Heart left ventricle (tissue), 13 donors: ENCODE measurements around the gene RPS3A.

Experiments used
- POLR2A ChIP-seq, 2 donors: fragments of 450-650 bp; IDR thresholded peaks; one replicate each; pipeline ENCODE4 v1.6.1; 2017; ENCODE audit warnings: antibody characterized with exemption in 2 of 2, mild to moderate bottlenecking in 2 of 2, moderate library complexity in 2 of 2
- TF ChIP-seq, protein P1 (sequence below), 12 donors: fragments of 200-600 bp; sonication (generic) in 4 of 12; IDR thresholded peaks; one replicate each; pipeline versions ENCODE4 v1.5.0 to v1.8.0; 2018 to 2022; ENCODE audit warnings: antibody characterized with exemption in 12 of 12, mild to moderate bottlenecking in 5 of 12
- donor health status: ischemic (EF 13 %, LVEDD 7.1; RV severe dilation, severe dysfunction).
- donor health status: DM: no; HTN: yes; CAD: no.
- donor health status: DM: no; HTN: no; CAD: no.
- donor health status: ischemic (EF 25% LVEDD 6.9; RV normal size, moderate dysfunction).
- donor health status: ischemic (EF 25% LVEDD 5.7; RV mildly dilated, moderate dysfunction).
- donor health status: ischemic (EF 35%, LVEDD 5.7; RV mildly dilated, moderate dysfunction).
- donor health status: nonischemic (EF 11% LVEDD 7.7; RV severe dilation, severe dysfunction).
- donor health status: DM: yes; HTN: yes; CAD: no.
- donor health status: PGD.
- donor health status: ischemic (EF 29% LVEDD 5.4; RV normal size, mild dysfunction).
- donor health status: nonischemic (EF 23%, LVEDD 6.1; RV moderate dilation, normal function).

- TF ChIP-seq, protein P1, sequence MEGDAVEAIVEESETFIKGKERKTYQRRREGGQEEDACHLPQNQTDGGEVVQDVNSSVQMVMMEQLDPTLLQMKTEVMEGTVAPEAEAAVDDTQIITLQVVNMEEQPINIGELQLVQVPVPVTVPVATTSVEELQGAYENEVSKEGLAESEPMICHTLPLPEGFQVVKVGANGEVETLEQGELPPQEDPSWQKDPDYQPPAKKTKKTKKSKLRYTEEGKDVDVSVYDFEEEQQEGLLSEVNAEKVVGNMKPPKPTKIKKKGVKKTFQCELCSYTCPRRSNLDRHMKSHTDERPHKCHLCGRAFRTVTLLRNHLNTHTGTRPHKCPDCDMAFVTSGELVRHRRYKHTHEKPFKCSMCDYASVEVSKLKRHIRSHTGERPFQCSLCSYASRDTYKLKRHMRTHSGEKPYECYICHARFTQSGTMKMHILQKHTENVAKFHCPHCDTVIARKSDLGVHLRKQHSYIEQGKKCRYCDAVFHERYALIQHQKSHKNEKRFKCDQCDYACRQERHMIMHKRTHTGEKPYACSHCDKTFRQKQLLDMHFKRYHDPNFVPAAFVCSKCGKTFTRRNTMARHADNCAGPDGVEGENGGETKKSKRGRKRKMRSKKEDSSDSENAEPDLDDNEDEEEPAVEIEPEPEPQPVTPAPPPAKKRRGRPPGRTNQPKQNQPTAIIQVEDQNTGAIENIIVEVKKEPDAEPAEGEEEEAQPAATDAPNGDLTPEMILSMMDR (IDR thresholded peaks at IDR 0.05): no peak
- TF ChIP-seq POLR2A (IDR thresholded peaks at IDR 0.05): no peak
Observed at GRCh38 chr4:151129796-151130195, 30.4 kb downstream of the RPS3A start.
